Endothelial cell of umbilical vein (primary cell): ENCODE data around the gene RPS14.
"Not testable (repeated sequence)": the region's sequence is repeated elsewhere in the genome, so short reads cannot be mapped to it uniquely, and the experiment has no call there.

ENCODE experiments used
- CTCF ChIP-seq, 2 donors: IDR thresholded peaks; 1 replicate in 1 of 2; 2 replicates in 1 of 2; pipeline ENCODE4 v1.5.1; 2011; ENCODE audit warnings: low read length in 2 of 2, mild to moderate bottlenecking in 2 of 2, moderate library complexity in 2 of 2, control low read depth in 1 of 2, inconsistent platforms in 1 of 2, low read depth in 1 of 2; ENCODE audit not compliant: insufficient read depth in 1 of 2; ENCODE audit errors: extremely low read depth in 1 of 2
- EZH2 ChIP-seq: IDR thresholded peaks from 2 replicates; pipeline ENCODE4 v1.6.1; 2012; ENCODE audit warnings: borderline replicate concordance, low read depth, mild to moderate bottlenecking, moderate library complexity, low read length, inconsistent platforms; ENCODE audit not compliant: severe bottlenecking
- FOS ChIP-seq: IDR thresholded peaks from 2 replicates; pipeline ENCODE4 v1.6.1; 2011; ENCODE audit warnings: mild to moderate bottlenecking, low read length, moderate library complexity, borderline replicate concordance; ENCODE audit not compliant: insufficient read depth
- JUN ChIP-seq: IDR thresholded peaks from 2 replicates; pipeline ENCODE4 v1.6.1; 2011; ENCODE audit warnings: borderline replicate concordance, low read depth; ENCODE audit not compliant: insufficient read length, insufficient read depth
- MAX ChIP-seq: IDR thresholded peaks from 2 replicates; pipeline ENCODE4 v1.6.1; 2011; ENCODE audit not compliant: insufficient read depth, insufficient read length
- POLR2A ChIP-seq: IDR thresholded peaks from 2 replicates; pipeline ENCODE4 v1.6.1; 2012; ENCODE audit warnings: low read depth, mild to moderate bottlenecking, control low read depth, low read length
- POLR2AphosphoS5 ChIP-seq: IDR thresholded peaks from 2 replicates; pipeline ENCODE4 v1.6.1; 2012; ENCODE audit warnings: low read depth, mild to moderate bottlenecking, control low read depth, low read length, moderate library complexity; ENCODE audit not compliant: insufficient read depth

- not testable (repeated sequence) for TF ChIP-seq MAX; CTCF (IDR thresholded peaks at IDR 0.05; ENCODE audit: extremely low read depth in 1 of 2, insufficient read depth in 1 of 2, low read depth in 1 of 2, low read length in 2 of 2); POLR2AphosphoS5; EZH2; POLR2A; FOS; JUN
These were observed 35.4 kb downstream of the RPS14 start for GRCh38 chr5:150413902-150414790.
